Spleen (tissue), 7 donors: ENCODE results near the gene KRT31.

Source experiments
- CTCF ChIP-seq, 11 experiments: fragments of 200-600 bp in 7 of 11; fragments of 450-650 bp in 4 of 11; sonication (generic) in 4 of 11; IDR thresholded peaks in 8 of 11; conservative IDR thresholded peaks in 3 of 11; 1 replicate in 7 of 11; 2 replicates in 4 of 11; pipeline versions ENCODE4 v1.4.0 to v1.8.0; 2016 to 2021; ENCODE audit warnings: antibody characterized with exemption in 11 of 11, inconsistent platforms in 4 of 11, mild to moderate bottlenecking in 1 of 11
- POLR2AphosphoS5 ChIP-seq, 3 donors: sonication (generic); formaldehyde crosslinking; IDR thresholded peaks; one replicate each; pipeline ENCODE4 v1.5.1; 2017; ENCODE audit warnings: antibody characterized with exemption in 3 of 3
- donor health status: DM: no; HTN: no; CAD: no; lungs with moderate emphysema.
- donor health status: DM: no; HTN: no; CAD: no.
- donor health status: DM: no; HTN: no; CAD: no.

- no peak for TF ChIP-seq CTCF (IDR thresholded peaks at IDR 0.05 in 8 of 11, conservative IDR thresholded peaks at IDR 0.05 in 3 of 11)
- TF ChIP-seq POLR2AphosphoS5 (IDR thresholded peaks at IDR 0.05) = no peak
These were observed 9.8 kb upstream of the KRT31 start for GRCh38 chr17:41407226-41407625.
